Keratinocyte (primary cell): ENCODE data around the gene MRPS33. TPM values are rescaled to one million over a fixed set of nuclear protein-coding genes. Genes with fewer than 3 reads are reported as not detected.

ENCODE experiments used
- DNase-seq: peaks from one replicate; pipeline ENCODE4 v3.0.0-alpha.2; 2011; ENCODE audit warnings: low read depth, missing footprints, low spot score
- FAIRE-seq: peaks from 2 replicates; lab custom pipeline; 2011; peaks lifted over from hg19 to GRCh38; lab: Jason Lieb, UNC
- H2AFZ ChIP-seq: 2 replicates; pipeline ENCODE4 v1.6.0; 2012; ENCODE audit warnings: low read length, control low read depth, inconsistent platforms; ENCODE audit not compliant: control insufficient read depth
- H3K27ac ChIP-seq: 2 replicates; pipeline ENCODE4 v1.5.1; 2011; ENCODE audit warnings: low read length; ENCODE audit not compliant: control insufficient read depth, insufficient read depth
- H3K27me3 ChIP-seq: 3 replicates; pipeline ENCODE4 v1.6.0; 2011; ENCODE audit warnings: low read length; ENCODE audit not compliant: control insufficient read depth, insufficient read depth; ENCODE audit errors: extremely low read depth
- H3K36me3 ChIP-seq, 2 experiments: 2 replicates in 1 of 2; 3 replicates in 1 of 2; pipeline ENCODE4 v1.5.1; 2011; ENCODE audit warnings: low read length in 2 of 2, mild to moderate bottlenecking in 1 of 2; ENCODE audit not compliant: control insufficient read depth in 2 of 2, insufficient read depth in 2 of 2; ENCODE audit errors: extremely low read depth in 1 of 2
- H3K4me1 ChIP-seq: 3 replicates; pipeline ENCODE4 v1.5.1; 2011; ENCODE audit warnings: low read length; ENCODE audit not compliant: control insufficient read depth, insufficient read depth; ENCODE audit errors: extremely low read depth
- H3K4me2 ChIP-seq: 3 replicates; pipeline ENCODE4 v1.6.0; 2011; ENCODE audit warnings: low read depth, low read length; ENCODE audit not compliant: control insufficient read depth, insufficient read depth; ENCODE audit errors: extremely low read depth
- H3K4me3 ChIP-seq, 3 experiments: fragments of 200-600 bp in 1 of 3; sonication (generic) in 1 of 3; 2 replicates in 2 of 3; 3 replicates in 1 of 3; pipeline ENCODE4 v1.5.1; 2011 to 2016; ENCODE audit warnings: low read length in 3 of 3, mild to moderate bottlenecking in 3 of 3, control low read depth in 2 of 3, inconsistent platforms in 1 of 3, low read depth in 1 of 3, mixed read lengths in 1 of 3, mixed run types in 1 of 3, moderate library complexity in 1 of 3; ENCODE audit not compliant: control insufficient read depth in 2 of 3, insufficient read depth in 2 of 3; ENCODE audit errors: extremely low read depth in 1 of 3
- H3K79me2 ChIP-seq: 2 replicates; pipeline ENCODE4 v1.6.0; 2012; ENCODE audit warnings: low read length; ENCODE audit not compliant: control insufficient read depth, insufficient read depth
- H3K9ac ChIP-seq: 3 replicates; pipeline ENCODE4 v1.6.0; 2011; ENCODE audit warnings: low read length; ENCODE audit not compliant: control insufficient read depth, insufficient read depth; ENCODE audit errors: extremely low read depth
- H3K9me1 ChIP-seq: 3 replicates; pipeline ENCODE4 v1.6.0; 2011; ENCODE audit warnings: low read length; ENCODE audit not compliant: control insufficient read depth, insufficient read depth; ENCODE audit errors: extremely low read depth
- H3K9me3 ChIP-seq: 2 replicates; pipeline ENCODE4 v1.5.1; 2012; ENCODE audit warnings: low read depth, low read length; ENCODE audit not compliant: control insufficient read depth
- H4K20me1 ChIP-seq: 3 replicates; pipeline ENCODE4 v1.6.0; 2011; ENCODE audit warnings: low read length; ENCODE audit not compliant: control insufficient read depth, insufficient read depth; ENCODE audit errors: extremely low read depth
- EZH2 ChIP-seq: IDR thresholded peaks from one replicate; pipeline ENCODE4 v1.6.1; 2012; ENCODE audit warnings: inconsistent platforms, mild to moderate bottlenecking, low read length, moderate library complexity
- dilution Hi-C: fragments of 300-500 bp; cut with MboI; formaldehyde crosslinking; loops from one replicate; pipeline ENCODE4 v1.7.0; 2020; ENCODE audit warnings: low sequenced_read_pairs; ENCODE audit not compliant: extremely low pct_ligation_motif_present
- polyA plus RNA-seq, 5 experiments: library from polyadenylated mRNA; depleted of rRNA in 3 of 5; stranded (reverse) in 3 of 5; stranded (forward) in 1 of 5; unstranded in 1 of 5; fragments of >200 nt; gene quantifications; 1 replicate in 1 of 5; 2 replicates in 3 of 5; 3 replicates in 1 of 5; pipeline versions ENCODE4 v1.2.1 to v1.2.3, GENCODE V29; 2011 to 2012; ENCODE audit warnings: missing spikeins in 2 of 5, low read depth in 1 of 5, low replicate concordance in 1 of 5
- TF ChIP-seq, protein P1 (sequence below), 3 experiments: IDR thresholded peaks in 1 of 3; conservative IDR thresholded peaks in 1 of 3; optimal IDR thresholded peaks in 1 of 3; 2 replicates in 2 of 3; 3 replicates in 1 of 3; pipeline versions ENCODE3 to v1.5.1; 2011; ENCODE audit warnings: low read length in 3 of 3, mild to moderate bottlenecking in 3 of 3, moderate library complexity in 2 of 3, control low read depth in 1 of 3, inconsistent platforms in 1 of 3; ENCODE audit not compliant: insufficient read depth in 2 of 3; ENCODE audit errors: extremely low read depth in 1 of 3

Gene MRPS33
- polyA plus RNA-seq, 1 donor (not counting 4 experiments of a cell fraction or from before 2014, with no cell fraction given) = 141 TPM

DNA sequence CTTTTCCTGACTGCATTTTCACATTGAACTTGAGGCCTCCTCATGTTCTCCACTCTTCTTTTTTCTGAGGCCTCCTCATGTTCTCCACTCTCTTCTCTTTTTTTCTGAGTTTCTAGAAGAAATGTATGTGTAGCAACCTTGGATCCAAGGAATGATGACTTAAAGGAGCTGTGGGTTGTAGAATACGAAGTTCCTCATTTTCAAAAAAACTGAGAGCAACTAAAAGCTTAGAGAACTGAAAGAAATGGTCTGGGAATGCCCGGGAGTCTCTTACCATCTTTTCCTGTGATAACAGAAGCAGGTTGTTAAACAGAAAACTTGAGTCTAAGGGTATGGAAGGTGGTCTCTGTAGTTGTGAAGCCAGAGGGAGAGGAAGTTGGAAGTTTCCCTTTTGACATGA is 32.8 kb downstream of the MRPS33 start:
- Histone ChIP-seq H3K27me3 (no peaks in the 10 kb centered on the region), H2AFZ (no peak overlapping the region), H4K20me1 (no peaks in the 10 kb centered on the region), H3K4me3 (no peak overlapping the region), H3K9me3 (no peaks in the 10 kb centered on the region), H3K9me1 (no peaks in the 10 kb centered on the region), H3K9ac (no peak overlapping the region), H3K4me2 (no peak overlapping the region), H3K4me1 (no peaks in the 10 kb centered on the region), H3K79me2 (no peaks in the 10 kb centered on the region), H3K36me3 (no peaks in the 10 kb centered on the region), H3K27ac (no peak overlapping the region)
- no peak for DNase-seq
- no peak for FAIRE-seq
- dilution Hi-C loops = no loop called here
- TF ChIP-seq EZH2 = no peak
- TF ChIP-seq, protein P1, sequence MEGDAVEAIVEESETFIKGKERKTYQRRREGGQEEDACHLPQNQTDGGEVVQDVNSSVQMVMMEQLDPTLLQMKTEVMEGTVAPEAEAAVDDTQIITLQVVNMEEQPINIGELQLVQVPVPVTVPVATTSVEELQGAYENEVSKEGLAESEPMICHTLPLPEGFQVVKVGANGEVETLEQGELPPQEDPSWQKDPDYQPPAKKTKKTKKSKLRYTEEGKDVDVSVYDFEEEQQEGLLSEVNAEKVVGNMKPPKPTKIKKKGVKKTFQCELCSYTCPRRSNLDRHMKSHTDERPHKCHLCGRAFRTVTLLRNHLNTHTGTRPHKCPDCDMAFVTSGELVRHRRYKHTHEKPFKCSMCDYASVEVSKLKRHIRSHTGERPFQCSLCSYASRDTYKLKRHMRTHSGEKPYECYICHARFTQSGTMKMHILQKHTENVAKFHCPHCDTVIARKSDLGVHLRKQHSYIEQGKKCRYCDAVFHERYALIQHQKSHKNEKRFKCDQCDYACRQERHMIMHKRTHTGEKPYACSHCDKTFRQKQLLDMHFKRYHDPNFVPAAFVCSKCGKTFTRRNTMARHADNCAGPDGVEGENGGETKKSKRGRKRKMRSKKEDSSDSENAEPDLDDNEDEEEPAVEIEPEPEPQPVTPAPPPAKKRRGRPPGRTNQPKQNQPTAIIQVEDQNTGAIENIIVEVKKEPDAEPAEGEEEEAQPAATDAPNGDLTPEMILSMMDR (optimal IDR thresholded peaks at IDR 0.05 in 1 of 3, IDR thresholded peaks at IDR 0.05 in 1 of 3, conservative IDR thresholded peaks at IDR 0.05 in 1 of 3; ENCODE audit: extremely low read depth in 1 of 3, insufficient read depth in 2 of 3, low read length in 3 of 3) = no peak

DNA sequence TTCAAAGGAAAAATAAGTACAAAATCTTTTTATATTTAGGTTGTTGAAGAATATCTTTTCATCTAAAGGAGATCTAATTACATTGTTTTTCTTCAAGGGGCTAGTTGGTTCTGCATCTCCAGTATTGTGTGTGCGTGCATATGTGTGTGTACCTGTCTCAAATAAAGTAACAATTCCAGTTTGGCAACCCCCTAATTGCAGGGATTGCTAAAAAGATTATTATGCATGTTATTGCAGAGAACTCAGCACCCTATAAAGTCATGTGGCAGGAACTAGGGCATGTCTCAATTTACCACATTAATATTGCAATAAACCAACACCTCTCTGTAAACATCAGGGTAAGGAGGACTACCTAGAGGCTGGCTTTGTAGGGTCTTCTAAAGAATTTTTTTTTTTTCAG is 37.0 kb downstream of the MRPS33 start:
- Histone ChIP-seq H3K79me2 (no peaks in the 10 kb centered on the region), H3K4me2 (no peak overlapping the region), H4K20me1 (no peaks in the 10 kb centered on the region), H3K9me3 (no peaks in the 10 kb centered on the region), H3K4me1 (no peaks in the 10 kb centered on the region), H3K9ac (no peak overlapping the region), H2AFZ (no peak overlapping the region), H3K9me1 (no peaks in the 10 kb centered on the region), H3K27me3 (no peaks in the 10 kb centered on the region), H3K4me3 (no peak overlapping the region), H3K36me3 (no peaks in the 10 kb centered on the region), H3K27ac (no peak overlapping the region)
- FAIRE-seq = no peak
- dilution Hi-C loops = no loop called here
- DNase-seq = no peak
- TF ChIP-seq EZH2 = no peak
- TF ChIP-seq, protein P1 (optimal IDR thresholded peaks at IDR 0.05 in 1 of 3, IDR thresholded peaks at IDR 0.05 in 1 of 3, conservative IDR thresholded peaks at IDR 0.05 in 1 of 3; ENCODE audit: extremely low read depth in 1 of 3, insufficient read depth in 2 of 3, low read length in 3 of 3) = no peak
